NCI-H774 (cell line): Measurements from ENCODE around the gene R3HDM4.
"Not testable (repeated sequence)": the region's sequence is repeated elsewhere in the genome, so short reads cannot be mapped to it uniquely, and the experiment has no call there.

Source experiments
- DNase-seq: peaks from one replicate; lab custom pipeline; 2025; lab: John Stamatoyannopoulos, UW

Gene R3HDM4

DNA sequence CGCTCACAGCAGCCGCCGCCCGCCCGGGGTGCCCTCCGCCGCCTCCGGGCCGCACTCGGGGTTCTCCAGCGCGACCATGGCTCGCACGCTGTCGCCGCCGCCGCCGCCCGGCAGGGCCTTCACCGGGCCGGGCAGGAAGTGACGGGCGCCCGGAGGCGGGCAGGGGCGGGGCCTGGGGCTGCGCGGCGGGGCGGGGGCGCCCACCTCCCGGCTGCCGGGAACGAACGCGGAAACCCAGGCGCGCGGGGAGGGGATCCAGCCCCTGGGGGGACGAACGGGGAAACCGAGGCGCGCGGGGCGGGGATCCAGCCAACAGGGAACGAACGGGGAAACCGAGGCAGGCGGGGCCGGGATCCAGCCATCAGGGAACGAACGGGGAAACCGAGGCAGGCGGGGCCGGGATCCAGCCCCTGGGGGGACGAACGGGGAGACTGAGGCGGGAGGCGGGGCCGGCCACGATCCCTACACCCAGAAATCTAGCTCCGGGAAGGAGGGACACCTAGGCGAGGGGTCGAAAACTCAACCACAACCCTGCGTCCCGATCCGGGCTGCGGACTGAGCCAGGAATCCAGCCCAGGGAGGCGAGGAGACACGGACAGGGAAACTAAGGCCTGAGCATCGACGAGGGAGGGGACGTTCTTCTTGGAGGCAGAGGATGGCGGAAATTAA lies at the start of gene R3HDM4:
Gene R3HDM4, minus strand, starts transcription at position 140 of the 669 bp plus-strand sequence. Its CDS starts 62 bp downstream, at position 78.
- peak; percentile 52 for DNase-seq

DNA sequence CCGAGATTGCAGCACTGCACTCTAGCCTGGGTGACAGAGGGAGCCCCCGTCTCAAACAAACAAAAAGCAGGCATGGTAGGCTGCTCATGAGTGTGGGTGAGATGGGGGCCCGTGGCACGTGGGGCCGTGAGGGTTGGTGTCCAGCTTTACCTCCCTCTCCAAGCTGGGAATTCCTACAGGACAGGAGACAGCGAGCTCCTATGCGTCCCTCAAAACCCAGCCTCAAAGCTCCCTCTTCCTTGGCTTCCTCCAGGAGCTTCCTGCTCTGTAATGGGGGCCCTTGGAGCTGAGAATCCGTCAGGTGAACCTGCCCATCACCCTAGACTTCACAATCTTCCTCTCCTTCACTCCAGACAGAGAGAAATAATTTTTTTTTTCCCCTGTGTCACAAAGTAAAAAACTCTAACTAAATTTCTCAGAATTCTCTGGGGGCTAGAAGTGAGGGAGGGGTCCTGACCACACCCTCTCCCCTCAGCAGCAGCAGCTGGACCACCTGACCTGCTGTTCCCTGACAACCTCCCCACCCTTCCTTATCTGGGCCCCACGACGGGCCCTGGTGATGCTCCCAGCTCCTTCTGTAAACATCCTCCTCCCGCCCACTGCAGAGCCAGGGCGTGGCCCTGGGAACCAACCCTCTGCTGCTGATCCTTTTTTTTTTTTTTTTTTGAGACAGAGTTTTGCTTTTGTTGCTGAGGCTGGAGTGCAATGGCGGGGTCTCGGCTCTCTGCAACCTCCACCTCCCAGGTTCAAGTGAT lies 49.0 kb upstream of the R3HDM4 start:
- DNase-seq = no peak

DNA sequence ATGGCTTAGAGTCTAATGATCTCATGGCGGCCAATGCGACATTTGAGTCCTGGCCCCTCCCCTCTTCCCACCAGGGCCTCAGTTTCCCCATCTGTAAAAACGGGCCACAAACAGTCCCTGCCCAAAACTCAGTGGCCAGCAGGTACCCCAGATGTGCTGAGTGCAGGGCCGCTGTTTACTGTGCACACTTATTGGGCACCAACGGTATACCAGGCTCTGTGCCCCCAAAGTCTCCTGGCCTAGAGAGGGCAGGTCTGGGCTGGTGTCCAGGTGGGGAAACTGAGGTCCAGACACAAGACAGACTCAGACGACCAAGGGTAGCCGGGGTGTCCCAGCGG lies 47.6 kb upstream of the R3HDM4 start:
- DNase-seq = no peak

DNA sequence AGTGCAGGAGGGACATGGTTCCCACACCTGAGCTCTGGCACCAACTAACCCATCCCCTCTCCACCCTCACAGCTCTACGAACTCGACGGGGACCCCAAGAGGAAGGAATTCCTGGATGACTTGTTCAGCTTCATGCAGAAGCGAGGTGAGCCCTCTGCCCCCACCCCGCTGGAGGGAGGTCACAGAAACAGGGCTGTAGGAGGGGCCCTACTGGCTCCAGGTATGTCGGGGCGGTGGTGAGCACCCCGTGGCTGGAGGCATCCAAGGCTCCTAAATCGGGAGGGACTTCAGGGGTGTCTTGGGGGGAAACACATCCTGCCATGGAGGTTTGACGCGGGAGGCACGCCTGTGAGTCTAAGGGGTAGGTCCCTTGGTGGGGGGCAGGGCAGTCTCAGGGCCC lies 47.0 kb upstream of the R3HDM4 start:
- DNase-seq = no peak

DNA sequence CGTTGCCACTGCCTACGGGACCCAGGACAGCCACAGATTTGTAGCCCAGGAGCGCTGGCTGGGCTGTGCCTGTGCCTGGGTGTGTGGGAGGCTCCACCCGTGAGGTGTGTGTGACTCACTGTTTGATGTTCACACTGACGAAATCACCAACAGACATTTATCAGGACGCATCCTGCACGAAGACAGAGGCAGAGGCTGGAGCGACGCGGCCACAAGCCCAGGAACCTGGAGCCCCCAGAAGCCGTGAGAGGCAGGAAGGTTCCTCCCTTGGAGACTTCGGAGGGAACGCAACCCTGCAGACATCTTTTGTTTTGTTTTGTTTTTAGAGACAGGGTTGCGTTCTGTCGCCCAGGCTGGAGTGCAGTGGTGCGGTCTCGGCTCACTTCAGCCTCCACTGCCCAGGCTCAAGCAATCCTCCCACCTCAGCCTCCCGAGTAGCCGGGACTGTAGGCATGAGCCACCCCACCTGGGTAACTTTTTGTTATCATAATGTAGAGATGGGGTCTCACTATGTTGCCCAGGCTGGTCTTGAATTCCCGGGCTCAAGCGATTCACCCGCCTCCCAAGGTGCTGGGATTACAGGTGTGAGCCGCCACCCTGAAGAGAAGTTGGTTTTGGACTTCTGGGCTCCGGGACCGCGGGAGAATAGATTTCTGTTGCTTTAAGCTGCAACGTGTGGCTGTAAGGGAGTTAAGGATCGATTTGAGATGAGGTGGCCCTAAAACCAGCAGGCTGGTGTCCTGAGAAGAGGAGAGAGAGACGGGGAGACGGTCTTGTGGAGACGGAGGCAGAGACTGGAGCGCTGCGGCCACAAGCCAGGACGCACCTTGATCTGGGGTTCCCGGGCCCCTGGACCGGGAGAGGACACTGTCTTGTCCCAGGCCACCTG lies 46.2 kb upstream of the R3HDM4 start:
- no peak for DNase-seq

DNA sequence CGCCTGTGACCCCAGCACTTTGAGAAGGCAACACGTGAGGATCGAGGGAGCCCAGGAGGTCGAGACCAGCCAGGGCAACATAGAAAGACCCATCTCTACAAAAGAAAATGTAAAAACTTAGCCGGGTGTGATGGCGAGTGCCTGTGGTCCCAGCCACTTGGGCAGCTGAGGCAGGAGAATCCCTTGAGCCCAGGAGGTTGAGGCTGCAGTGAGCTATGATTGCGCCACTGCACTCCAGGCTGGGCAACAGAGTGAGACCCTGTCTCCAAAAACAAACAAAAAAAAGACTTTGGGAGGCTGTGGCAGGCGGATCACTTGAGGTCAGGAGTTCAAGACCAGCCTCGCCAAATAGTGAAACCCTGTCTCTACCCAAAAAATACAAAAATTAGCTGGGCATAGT lies 44.6 kb upstream of the R3HDM4 start:
- DNase-seq = not testable (repeated sequence)

DNA sequence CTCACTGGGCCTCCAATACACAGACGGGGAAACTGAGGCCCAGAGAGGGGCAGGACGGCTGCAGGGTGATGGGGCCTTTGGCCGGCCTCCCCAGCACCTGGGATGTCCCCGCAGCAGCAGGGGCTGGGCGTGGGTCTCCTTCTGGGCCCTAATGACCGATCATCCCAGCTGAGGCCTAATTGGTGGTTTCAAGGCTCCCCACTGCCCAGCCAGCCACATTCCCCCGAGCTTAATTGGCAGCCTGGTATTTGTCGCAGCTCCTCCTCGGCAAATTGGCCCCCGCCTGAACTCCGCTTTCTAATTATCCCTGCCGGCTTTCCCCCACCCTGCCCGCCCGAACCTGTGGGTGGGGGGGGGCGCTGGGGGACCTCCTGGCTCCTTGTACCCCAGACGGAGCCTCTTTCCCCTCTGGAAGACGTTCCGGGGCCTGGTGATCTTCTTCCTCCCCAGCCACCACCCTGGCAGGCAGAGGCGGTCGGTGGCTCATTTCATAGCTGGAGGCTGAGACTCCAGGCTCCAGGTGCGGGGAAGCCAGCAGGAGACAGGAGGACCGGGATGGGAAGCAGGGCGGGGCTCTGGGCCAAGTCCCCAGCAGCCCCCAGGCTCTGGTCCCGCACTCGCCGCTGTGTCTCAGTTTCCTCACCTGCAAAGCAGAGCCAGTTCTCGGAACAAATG lies 43.9 kb upstream of the R3HDM4 start:
- no peak for DNase-seq

DNA sequence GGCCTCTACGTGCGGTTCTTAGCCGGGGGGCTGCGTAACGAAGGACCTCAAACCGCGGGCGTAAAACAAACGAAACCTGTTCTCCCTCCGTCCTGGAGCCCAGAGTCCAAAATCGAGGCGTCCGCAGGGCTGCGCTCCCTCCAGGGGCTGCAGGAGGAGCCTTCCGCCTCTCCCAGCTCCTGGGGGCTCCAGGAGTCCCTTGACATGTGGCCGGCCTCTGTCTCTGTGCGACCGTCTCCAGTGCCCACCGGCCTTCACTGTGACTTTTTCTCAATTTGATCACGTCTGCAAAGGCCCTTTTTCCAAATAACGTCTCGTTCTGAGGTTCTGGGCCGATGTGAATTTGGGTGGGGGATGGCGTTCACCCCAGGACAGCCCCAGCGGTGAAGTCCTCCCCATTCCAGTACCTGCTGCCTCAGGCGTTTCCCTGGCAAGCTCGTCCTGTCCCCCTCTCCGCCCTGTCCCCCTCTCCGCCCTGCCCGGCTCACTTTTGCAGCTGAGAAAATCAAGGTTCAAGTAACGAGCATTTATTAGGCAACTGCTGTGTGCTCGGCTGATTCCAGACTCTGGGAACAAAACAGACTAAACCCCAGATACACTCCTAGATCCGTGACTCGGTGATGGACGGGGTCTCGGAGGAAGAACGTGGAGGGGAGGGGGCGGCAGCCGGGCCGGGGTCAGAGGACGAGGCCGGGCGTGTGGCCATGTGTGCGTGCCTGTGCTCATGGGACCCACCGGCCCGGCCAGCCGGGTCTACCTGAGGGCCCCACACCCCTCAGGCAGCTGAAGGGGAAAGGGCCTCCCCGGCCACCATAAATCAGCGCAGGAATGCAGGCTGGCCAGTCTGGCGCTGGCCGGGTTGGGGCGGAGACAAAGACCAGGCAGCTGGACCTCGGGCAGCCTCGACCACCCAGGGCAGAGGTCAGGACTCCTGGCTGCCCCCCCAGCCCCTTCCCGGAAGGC lies 43.1 kb upstream of the R3HDM4 start:
- DNase-seq = no peak

DNA sequence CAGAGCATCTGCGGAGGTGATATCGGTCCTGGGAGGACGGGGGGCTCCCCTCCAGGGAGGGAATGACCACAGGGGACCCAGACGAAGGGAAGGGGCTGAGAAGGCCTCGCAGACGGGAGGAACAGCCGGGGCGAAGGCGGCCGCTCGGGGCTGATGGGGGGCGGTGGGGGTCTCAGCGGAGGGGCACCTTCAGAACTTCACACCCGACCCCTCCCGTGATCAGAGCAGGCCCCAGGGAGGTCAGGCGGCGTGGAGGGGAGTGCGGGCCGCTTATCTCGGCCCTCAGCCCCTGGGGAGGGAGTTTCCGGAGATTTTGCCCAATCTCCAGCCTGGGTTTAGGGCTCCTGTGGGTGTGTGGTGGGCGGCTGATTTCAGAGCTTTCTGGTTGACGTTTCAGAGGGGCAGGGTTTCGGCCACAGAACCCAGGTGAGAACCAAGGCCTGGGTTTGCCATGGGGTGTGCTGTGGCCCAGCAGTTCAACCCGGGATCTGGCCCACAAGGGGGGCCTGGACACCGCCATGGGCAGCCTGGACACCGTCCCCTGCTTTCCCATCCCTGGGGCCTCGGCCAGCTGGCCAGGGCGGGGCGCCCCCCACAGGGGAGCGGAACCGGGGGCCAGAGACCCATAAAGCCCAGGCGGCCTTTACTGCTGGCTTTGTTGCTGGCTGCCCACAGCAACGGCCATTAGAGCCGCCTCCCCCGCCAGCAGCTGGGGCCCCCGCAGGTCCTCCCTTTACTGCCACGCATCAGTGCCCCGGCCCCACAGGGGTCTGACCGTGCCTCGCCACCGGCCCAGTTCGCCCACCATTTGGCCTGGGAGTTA lies 41.9 kb upstream of the R3HDM4 start:
- DNase-seq = no peak

DNA sequence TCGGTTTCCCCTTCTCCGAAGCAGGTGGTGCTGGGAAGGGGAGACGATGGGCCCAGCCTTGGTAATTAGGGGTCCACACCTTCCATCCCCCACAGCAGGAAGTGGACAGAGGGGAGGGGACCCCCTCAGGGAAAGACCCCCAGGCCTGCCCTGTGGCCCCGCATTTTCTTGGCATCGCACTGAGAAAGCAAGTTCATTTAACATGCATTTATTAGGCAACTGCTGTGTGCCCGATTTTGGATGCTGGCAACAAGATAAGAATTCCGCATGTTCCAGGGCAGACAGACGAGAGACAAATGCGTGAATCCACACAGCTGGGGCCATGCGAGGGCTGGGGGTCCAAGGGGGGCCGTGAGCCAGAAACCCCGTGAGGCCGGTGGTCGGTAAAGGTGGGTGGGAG lies 41.3 kb upstream of the R3HDM4 start:
- DNase-seq = no peak

DNA sequence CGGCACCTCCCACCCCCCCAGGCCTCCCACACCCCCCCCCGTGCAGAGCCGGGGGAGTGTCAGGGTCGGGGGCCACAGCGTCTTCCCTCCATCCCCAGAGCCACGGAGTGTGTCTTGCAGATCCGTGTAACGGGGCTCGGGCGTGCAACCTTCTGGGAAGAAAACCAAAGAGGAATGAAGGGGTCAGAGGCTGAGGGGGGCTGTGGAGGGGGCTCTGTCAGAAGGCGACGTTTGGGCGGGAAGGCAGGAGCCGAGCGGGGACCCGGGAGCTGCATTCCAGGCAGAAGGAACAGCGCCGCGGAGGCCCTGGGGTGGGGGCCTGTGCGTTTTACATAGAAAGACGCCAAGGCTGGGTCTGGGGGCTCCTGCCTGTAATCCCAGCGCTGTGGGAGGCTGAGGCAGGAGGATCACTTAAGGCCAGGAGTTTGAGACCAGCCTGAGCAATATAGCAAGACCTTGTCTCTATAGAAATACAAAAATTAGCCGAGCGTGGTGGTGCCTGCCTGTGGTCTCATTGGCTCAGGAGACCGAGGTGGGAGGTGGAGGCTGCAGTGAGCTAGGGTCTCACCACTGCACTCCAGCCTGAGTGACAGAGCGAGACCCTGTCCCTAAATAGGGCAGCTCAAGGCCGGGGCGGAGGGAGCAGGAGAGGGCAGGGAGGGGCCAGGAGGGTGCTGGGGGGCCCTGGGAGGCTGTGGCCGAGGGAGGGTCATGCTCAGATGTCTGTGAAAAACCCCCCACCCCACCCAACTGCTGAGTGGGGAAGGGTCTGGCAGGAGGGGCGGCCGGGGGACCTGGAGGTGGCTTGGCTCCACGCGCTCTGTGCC lies 40.6 kb upstream of the R3HDM4 start:
- no peak for DNase-seq

DNA sequence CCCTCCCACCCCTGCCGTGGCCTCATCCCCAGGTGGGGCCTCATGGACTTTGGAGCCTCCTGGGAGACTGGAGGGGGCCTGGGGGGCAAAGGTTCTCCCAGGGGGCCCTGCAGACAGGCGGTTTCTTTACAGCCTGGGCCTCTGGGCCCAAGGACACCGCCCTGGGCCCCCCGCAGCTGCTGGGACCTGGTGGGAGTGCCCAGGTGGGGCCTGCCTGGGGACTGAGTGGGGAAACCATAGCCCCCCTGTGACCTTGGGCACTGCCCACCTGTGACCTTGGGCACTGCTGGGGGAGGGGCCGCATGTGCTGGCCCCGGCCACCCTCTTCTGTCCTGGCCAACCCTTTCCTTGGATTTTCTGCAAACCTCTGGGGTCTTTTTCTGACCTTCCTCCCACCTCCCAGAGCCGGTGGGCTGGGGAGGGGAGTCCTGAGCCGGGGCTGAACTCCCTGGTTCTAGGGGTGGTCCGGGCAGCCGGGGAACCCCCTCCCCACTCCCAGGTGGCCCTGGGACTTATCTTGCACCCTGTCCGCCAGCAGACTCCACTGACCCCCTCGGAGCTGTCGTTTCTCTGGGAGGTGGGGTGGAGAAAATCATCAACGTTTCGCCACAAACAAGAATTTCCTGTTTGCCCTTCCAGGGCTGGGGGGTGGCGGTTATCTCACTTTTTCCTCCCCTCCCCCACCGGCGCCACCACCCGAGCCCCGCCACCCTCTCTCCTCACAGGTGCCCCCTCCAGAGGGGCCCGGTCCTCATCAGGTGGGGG lies 39.8 kb upstream of the R3HDM4 start:
- DNase-seq = no peak

DNA sequence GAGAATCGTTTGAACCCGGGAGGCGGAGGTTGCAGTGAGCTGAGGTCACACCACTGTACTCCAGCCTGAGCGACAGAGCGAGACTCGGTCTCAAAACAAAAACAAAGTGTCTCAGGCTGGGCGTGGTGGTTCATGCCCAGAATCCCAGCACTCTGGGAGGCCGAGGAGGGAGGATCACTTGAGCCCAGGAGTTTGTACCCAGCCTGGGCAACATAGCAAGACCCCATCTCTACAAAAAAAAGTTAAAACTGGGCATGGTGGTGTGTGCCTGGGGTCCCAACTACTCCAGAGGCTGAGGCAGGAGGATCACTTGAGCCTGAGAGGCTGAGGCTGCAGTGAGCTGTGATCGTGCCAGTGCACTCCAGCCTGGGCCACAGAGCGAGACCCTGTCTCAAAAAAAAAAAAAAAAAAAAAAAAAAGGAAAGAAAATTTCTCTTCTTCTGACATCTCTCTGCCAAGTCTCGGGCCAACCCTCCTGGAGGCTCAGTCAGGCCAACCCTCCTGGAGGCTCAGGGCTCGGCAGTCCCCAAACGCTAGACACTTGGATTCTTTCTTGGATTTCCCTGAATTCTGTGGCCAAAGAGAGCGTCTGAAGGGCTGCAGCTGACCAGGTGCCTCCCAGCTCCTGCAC lies 39.1 kb upstream of the R3HDM4 start:
- DNase-seq = no peak

DNA sequence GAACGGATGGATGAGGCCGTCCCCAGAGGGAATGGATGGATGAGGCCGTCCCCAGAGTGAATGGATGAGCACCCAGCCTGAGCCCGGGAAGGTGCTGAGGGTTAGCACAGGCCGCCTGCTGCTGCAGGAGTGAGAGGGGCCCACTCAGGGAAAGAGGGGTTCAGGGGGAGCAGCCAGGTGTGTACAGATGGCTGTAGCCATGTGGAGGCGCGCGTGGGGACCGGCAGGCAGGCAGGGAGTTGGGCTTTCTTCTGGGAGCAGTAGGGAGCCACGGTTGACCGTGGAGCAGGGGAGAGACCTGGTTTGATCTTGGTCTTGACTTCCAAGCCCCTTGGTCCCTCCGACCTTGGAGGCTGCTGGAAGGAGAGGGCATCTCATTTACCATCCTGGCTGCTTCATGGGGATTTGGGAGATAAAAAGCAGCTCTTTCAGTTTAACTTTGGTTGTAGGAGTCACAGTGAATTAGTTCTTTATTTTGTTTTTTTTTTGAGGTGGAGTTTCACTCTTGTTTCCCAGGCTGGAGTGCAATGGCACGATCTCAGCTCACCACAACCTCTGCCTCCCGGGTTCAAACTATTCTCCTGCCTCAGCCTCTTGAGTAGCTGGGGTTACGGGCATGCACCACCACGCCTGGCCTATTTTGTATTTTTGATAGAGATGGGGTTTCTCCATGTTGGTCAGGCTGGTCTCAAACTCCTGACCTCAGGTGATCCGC lies 37.5 kb upstream of the R3HDM4 start:
- no peak for DNase-seq

DNA sequence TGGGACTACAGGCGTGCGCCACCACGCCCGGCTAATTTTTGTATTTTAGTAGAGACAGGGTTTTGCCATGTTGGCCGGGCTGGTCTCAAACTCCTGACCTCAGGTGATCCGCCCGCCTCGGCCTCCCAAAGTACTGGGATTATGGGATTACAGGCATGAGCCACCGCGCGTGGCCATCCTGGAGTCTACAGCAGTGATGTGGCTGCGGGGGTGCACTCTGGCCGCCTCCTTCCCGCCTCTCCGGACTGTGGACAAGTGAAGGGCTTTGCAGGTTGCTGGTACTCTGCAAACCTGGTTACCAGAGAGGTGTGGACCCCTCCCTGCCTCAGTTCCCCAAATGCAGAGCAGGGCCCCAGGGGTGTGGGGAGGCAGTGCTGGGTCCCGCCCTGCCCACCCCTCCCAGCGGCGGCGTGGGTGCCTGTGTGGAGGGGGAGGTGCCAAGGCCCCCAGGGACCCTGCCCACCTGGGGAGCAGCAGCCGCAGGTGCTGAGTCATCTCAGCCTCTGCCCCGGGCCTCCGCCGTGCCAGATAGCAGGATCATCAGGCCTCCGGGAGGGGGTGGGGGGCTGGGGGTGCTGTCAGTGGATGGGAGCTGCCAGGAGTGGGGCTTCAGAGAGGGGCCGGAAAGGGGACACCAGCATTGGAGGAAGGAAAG lies 36.0 kb upstream of the R3HDM4 start:
- DNase-seq = no peak

DNA sequence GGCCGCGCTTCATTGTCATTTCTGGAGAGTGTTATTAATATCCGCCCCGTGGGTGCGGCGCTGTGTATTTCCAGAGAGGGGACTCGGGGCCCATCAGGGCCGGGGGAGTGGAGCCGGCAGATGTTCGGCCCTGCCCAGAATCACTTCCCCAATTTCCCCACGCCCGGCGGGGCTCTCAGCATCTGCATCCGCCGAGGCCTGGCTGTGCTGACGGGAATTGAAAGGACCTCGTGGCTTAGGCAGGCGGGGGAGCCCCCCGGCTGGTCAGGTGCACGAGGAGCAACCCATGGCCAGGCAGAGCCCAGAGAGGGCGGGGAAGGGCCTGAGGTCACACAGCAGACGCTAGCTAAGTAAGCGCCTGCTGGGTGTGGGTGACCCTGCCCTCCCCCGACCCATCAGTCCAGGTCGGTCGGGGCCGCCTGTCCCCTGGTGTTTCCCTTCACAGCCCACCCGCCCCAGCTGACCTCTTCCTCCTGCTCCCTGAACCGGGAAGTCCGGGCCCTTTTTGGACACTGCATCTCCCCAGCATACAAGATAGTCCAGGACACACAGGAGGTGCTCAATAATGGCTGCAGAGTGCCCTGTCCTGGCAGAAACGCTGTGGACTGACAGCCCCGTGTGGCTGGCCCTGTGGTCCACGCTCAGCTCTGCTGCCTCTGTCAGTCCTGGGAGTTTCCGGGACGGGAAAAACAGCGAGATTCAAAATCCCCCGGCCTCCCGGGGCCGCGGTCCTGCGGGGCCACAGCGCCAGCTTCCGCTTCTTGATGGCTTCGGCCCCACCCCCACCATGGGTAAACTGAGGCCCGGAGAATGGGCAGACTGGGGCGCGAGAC lies 34.9 kb upstream of the R3HDM4 start:
- DNase-seq = no peak
